Right cardiac atrium (tissue), 5 donors: ENCODE measurements around the gene PNPLA2. TPM values are rescaled to one million over a fixed set of nuclear protein-coding genes. Genes with fewer than 3 reads are reported as not detected.

Source experiments
- ATAC-seq, 2 donors: fragments of 200-7000 bp; cut with Tn5 transposase; one replicate each; pipeline versions ENCODE4 v1.8.0 to v1.9.1; 2020; ENCODE audit warnings: moderate library complexity in 2 of 2, mild to moderate bottlenecking in 1 of 2
- DNase-seq, 3 donors: peaks; one replicate each; pipeline ENCODE4 v3.0.0-alpha.2; 2020
- H3K27ac ChIP-seq: one replicate; pipeline ENCODE4 v1.5.1; 2013; ENCODE audit warnings: mild to moderate bottlenecking, low read length, control low read depth, moderate library complexity
- H3K27me3 ChIP-seq: one replicate; pipeline ENCODE4 v1.6.1; 2013; ENCODE audit not compliant: control insufficient read depth, insufficient read depth
- H3K4me1 ChIP-seq: one replicate; pipeline ENCODE4 v1.6.1; 2013; ENCODE audit warnings: low read length; ENCODE audit not compliant: control insufficient read depth, insufficient read depth
- H3K4me3 ChIP-seq: one replicate; pipeline ENCODE4 v1.5.1; 2013; ENCODE audit warnings: low read length, control low read depth
- H3K9me3 ChIP-seq: one replicate; pipeline ENCODE4 v1.6.1; 2013; ENCODE audit warnings: low read length; ENCODE audit not compliant: control insufficient read depth
- whole genome bisulfite sequencing: extraction: QIAGEN DNeasy Blood & Tissue Kit; methylation state at CpG from one replicate; pipeline ENCODE4 v1.1.7; 2013; 5-methylcytosine and 5-hydroxymethylcytosine counted together
- intact Hi-C, 4 donors: fragments of 100-400 bp; cut with DNase I; formaldehyde crosslinking; loops; one replicate each; pipeline versions ENCODE4 v1.11.0 to v1.14.0; 2022 to 2023
- polyA plus RNA-seq: library from polyadenylated mRNA; stranded (reverse); fragments of 200-250 nt; gene quantifications from one replicate; pipeline ENCODE4 v1.2.3, GENCODE V29; 2013
- total RNA-seq, 4 donors: library from RNA; stranded (reverse); fragmentation: NEBNext Ultra II Directional; extraction: Animal tissue kit (Norgen Biotek cat#: 25700); gene quantifications; one replicate each; pipeline ENCODE4 v1.2.1, GENCODE V29; 2021
- donor health status: healthy with polysubstance abuse.
- donor health status: DM: no; HTN: yes; CAD: no.
- donor health status: DM: no; HTN: no; CAD: no.
- donor health status: DM: no; HTN: yes; CAD: no; lungs with severe emphysema.
- donor health status: DM: yes; HTN: yes; CAD: no.

PNPLA2 gene
- total and polyA plus RNA-seq, 5 donors, result 145 to 193 (median 176) TPM

- H3K4me3 ChIP-seq, result no peak overlapping the region
- no peaks in the 10 kb centered on the region for H3K9me3 ChIP-seq
- H3K4me1 ChIP-seq, result peaks cover 3% of the 10 kb centered on the region
- no peak for ATAC-seq
- H3K27me3 ChIP-seq, result no peaks in the 10 kb centered on the region
- H3K27ac ChIP-seq, result no peak overlapping the region
- 96% methylated on average over 21 of the region's 21 CpGs for WGBS
- no peak for DNase-seq
- intact Hi-C loops, result no loop called here
Observed at GRCh38 chr11:802018-802617, 16.6 kb upstream of the PNPLA2 start.

- DNase-seq (peak in 1 of 3 donors; percentile 71), ATAC-seq (no peak)
- no peak overlapping the region for H3K27ac ChIP-seq
- H3K9me3 ChIP-seq, result no peaks in the 10 kb centered on the region
- H3K27me3 ChIP-seq, result no peaks in the 10 kb centered on the region
- no peak overlapping the region for H3K4me3 ChIP-seq
- 93% methylated on average over 28 of the region's 28 CpGs for WGBS
- H3K4me1 ChIP-seq, result peaks cover 3% of the 10 kb centered on the region
- intact Hi-C loops, result no loop called here
Observed at GRCh38 chr11:802693-803466, 15.8 kb upstream of the PNPLA2 start.

GRCh38 chr11:803467-803742 lies 15.3 kb upstream of the PNPLA2 start:
- Histone ChIP-seq H3K4me1 (peaks cover 3% of the 10 kb centered on the region), H3K27me3 (no peaks in the 10 kb centered on the region), H3K27ac (no peak overlapping the region), H3K9me3 (no peaks in the 10 kb centered on the region), H3K4me3 (no peak overlapping the region)
- ATAC-seq (no peak), DNase-seq (no peak)
- WGBS, result 84% methylated on average over 8 of the region's 8 CpGs
- intact Hi-C loops, result no loop called here

GRCh38 chr11:803770-804598 lies 14.7 kb upstream of the PNPLA2 start:
- Histone ChIP-seq H3K4me1 (peaks cover 3% of the 10 kb centered on the region), H3K9me3 (no peaks in the 10 kb centered on the region), H3K27me3 (no peaks in the 10 kb centered on the region), H3K4me3 (no peak overlapping the region), H3K27ac (no peak overlapping the region)
- ATAC-seq, result no peak
- peak in 1 of 3 donors; percentile 72 for DNase-seq
- intact Hi-C loops, result no loop called here
- WGBS, result 57% methylated on average over 26 of the region's 26 CpGs

GRCh38 chr11:804599-804964 lies 14.1 kb upstream of the PNPLA2 start:
- DNase-seq, result no peak
- Histone ChIP-seq H3K27ac (no peak overlapping the region), H3K9me3 (no peaks in the 10 kb centered on the region), H3K4me3 (peak overlapping the region; percentile 49), H3K27me3 (no peaks in the 10 kb centered on the region), H3K4me1 (peaks cover 3% of the 10 kb centered on the region)
- no peak for ATAC-seq
- intact Hi-C loops, result no loop called here
- 7% methylated on average over 18 of the region's 18 CpGs for WGBS

- 30% methylated on average over 36 of the region's 36 CpGs for WGBS
- H3K27ac ChIP-seq, result peak overlapping the region; percentile 93
- peak overlapping the region; percentile 90 for H3K4me3 ChIP-seq
- peaks cover 3% of the 10 kb centered on the region for H3K4me1 ChIP-seq
- no peaks in the 10 kb centered on the region for H3K27me3 ChIP-seq
- intact Hi-C loops, result no loop called here
- H3K9me3 ChIP-seq, result no peaks in the 10 kb centered on the region
- ATAC-seq (peak in 1 of 2 donors; percentile 78), DNase-seq (peak in 1 of 3 donors; percentile 90)
Observed at GRCh38 chr11:808427-809286, 10.1 kb upstream of the PNPLA2 start.

- under 1% methylated on average over 81 of the region's 81 CpGs for WGBS
- DNase-seq (peak; percentile 98 to 100 (median 99)), ATAC-seq (peak; percentile 91 to 94)
- peak within 1 kb of the TSS; percentile 90 for H3K4me3 ChIP-seq
- H3K9me3 ChIP-seq, result no peaks in the 10 kb centered on the region
- intact Hi-C loops, result no loop called here
- no peaks in the 10 kb centered on the region for H3K27me3 ChIP-seq
- H3K27ac ChIP-seq, result peak within 1 kb of the TSS; percentile 93
- peaks cover 1% of the 10 kb centered on the region for H3K4me1 ChIP-seq
Observed at GRCh38 chr11:809287-810039, 9.3 kb upstream of the PNPLA2 start, which contains the start of gene RPLP2. Gene RPLP2 (plus strand): TSS chr11:809967. CDS start chr11:810235, 268 bp downstream.

- peak overlapping the region; percentile 74 for H3K27ac ChIP-seq
- no peaks in the 10 kb centered on the region for H3K27me3 ChIP-seq
- intact Hi-C loops, result no loop called here
- H3K4me1 ChIP-seq, result no peaks in the 10 kb centered on the region
- H3K9me3 ChIP-seq, result no peaks in the 10 kb centered on the region
- DNase-seq (peak in 1 of 3 donors; percentile 64), ATAC-seq (peak in 1 of 2 donors; percentile 1)
- H3K4me3 ChIP-seq, result peak overlapping the region; percentile 90
- WGBS, result under 1% methylated on average over 55 of the region's 55 CpGs
Observed at GRCh38 chr11:810040-810567, 8.6 kb upstream of the PNPLA2 start.

GRCh38 chr11:811446-812245 lies 7.1 kb upstream of the PNPLA2 start:
- WGBS, result 68% methylated on average over 14 of the region's 14 CpGs
- Histone ChIP-seq H3K4me1 (no peaks in the 10 kb centered on the region), H3K4me3 (no peak overlapping the region), H3K27ac (no peak overlapping the region), H3K9me3 (no peaks in the 10 kb centered on the region), H3K27me3 (no peaks in the 10 kb centered on the region)
- intact Hi-C loops, result no loop called here
- ATAC-seq (no peak), DNase-seq (no peak)
